Measurements from ENCODE around the gene EPHA7. TPM values are rescaled to one million over a fixed set of nuclear protein-coding genes. Genes with fewer than 3 reads are reported as not detected.

EPHA7 gene
- total RNA-seq, 1 donor from 2014 or later = 424 TPM

- no peak for TF ChIP-seq CTCF (IDR thresholded peaks at IDR 0.05)
- DNase-seq (ENCODE audit: extremely low spot score, unreplicated experiment) = no peak
- H3K4me1 Mint-ChIP-seq (ENCODE audit: unreplicated experiment) = peaks cover 15% of the 10 kb centered on the region
- H3K4me3 Mint-ChIP-seq (ENCODE audit: unreplicated experiment) = no peak overlapping the region
- H3K36me3 Mint-ChIP-seq (ENCODE audit: unreplicated experiment) = peaks cover 4% of the 10 kb centered on the region
- no peaks in the 10 kb centered on the region for H3K27me3 Mint-ChIP-seq (ENCODE audit: unreplicated experiment)
- no peak overlapping the region for H3K27ac Mint-ChIP-seq (ENCODE audit: unreplicated experiment)
- peaks cover 17% of the 10 kb centered on the region for H3K9me3 Mint-ChIP-seq (ENCODE audit: unreplicated experiment)
Observed at GRCh38 chr6:93213028-93213427, 206.3 kb downstream of the EPHA7 start.

GRCh38 chr6:93210908-93211307 is 208.5 kb downstream of the EPHA7 start:
- no peak for TF ChIP-seq CTCF (IDR thresholded peaks at IDR 0.05)

DNA sequence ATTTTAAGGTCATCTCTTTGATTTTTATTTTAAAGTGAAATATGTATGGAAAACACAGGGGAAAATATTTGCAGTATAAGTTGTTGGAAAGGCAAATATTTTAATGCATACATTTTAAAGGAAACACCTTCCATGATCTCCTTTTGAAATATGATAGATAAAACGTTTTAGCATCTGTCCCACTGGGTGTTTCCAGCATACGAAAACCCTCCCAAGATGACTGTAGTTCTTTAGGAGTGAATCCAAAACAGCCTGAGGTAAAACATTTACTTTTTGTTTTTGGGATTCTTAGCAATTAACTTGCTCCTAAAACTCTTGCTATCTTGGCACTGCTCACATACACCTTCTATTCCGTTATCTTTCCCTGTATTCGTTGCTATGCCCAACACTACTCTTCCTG is 210.0 kb downstream of the EPHA7 start:
- TF ChIP-seq CTCF (IDR thresholded peaks at IDR 0.05) = no peak
- Mint-ChIP-seq H3K9me3 (ENCODE audit: unreplicated experiment) (peaks cover 18% of the 10 kb centered on the region), H3K4me3 (ENCODE audit: unreplicated experiment) (no peak overlapping the region), H3K27me3 (ENCODE audit: unreplicated experiment) (no peaks in the 10 kb centered on the region), H3K4me1 (ENCODE audit: unreplicated experiment) (peaks cover 12% of the 10 kb centered on the region), H3K27ac (ENCODE audit: unreplicated experiment) (no peak overlapping the region), H3K36me3 (ENCODE audit: unreplicated experiment) (no peaks in the 10 kb centered on the region)
- DNase-seq (ENCODE audit: extremely low spot score, unreplicated experiment) = no peak

More at GRCh38 chr6:93210908-93211307, 208.5 kb downstream of the EPHA7 start:
- H3K27ac Mint-ChIP-seq (ENCODE audit: unreplicated experiment) = no peak overlapping the region
- no peaks in the 10 kb centered on the region for H3K27me3 Mint-ChIP-seq (ENCODE audit: unreplicated experiment)
- H3K36me3 Mint-ChIP-seq (ENCODE audit: unreplicated experiment) = no peaks in the 10 kb centered on the region
- H3K4me1 Mint-ChIP-seq (ENCODE audit: unreplicated experiment) = peaks cover 12% of the 10 kb centered on the region
- no peak for DNase-seq (ENCODE audit: extremely low spot score, unreplicated experiment)
- H3K9me3 Mint-ChIP-seq (ENCODE audit: unreplicated experiment) = peaks cover 16% of the 10 kb centered on the region
- H3K4me3 Mint-ChIP-seq (ENCODE audit: unreplicated experiment) = no peak overlapping the region

- DNase-seq (ENCODE audit: extremely low spot score, unreplicated experiment) = no peak
- TF ChIP-seq CTCF (IDR thresholded peaks at IDR 0.05) = no peak
- no peak overlapping the region for H3K27ac Mint-ChIP-seq (ENCODE audit: unreplicated experiment)
- peaks cover 11% of the 10 kb centered on the region for H3K4me1 Mint-ChIP-seq (ENCODE audit: unreplicated experiment)
- H3K4me3 Mint-ChIP-seq (ENCODE audit: unreplicated experiment) = no peak overlapping the region
- H3K27me3 Mint-ChIP-seq (ENCODE audit: unreplicated experiment) = peaks cover 6% of the 10 kb centered on the region
- no peaks in the 10 kb centered on the region for H3K9me3 Mint-ChIP-seq (ENCODE audit: unreplicated experiment)
- no peaks in the 10 kb centered on the region for H3K36me3 Mint-ChIP-seq (ENCODE audit: unreplicated experiment)
Observed at GRCh38 chr6:93196406-93196970, 222.9 kb downstream of the EPHA7 start.

GRCh38 chr6:93194480-93194879 is 224.9 kb downstream of the EPHA7 start:
- no peaks in the 10 kb centered on the region for H3K36me3 Mint-ChIP-seq (ENCODE audit: unreplicated experiment)
- H3K27ac Mint-ChIP-seq (ENCODE audit: unreplicated experiment) = no peak overlapping the region
- no peak for DNase-seq (ENCODE audit: extremely low spot score, unreplicated experiment)
- TF ChIP-seq CTCF (IDR thresholded peaks at IDR 0.05) = no peak
- H3K4me3 Mint-ChIP-seq (ENCODE audit: unreplicated experiment) = no peak overlapping the region
- peaks cover 11% of the 10 kb centered on the region for H3K4me1 Mint-ChIP-seq (ENCODE audit: unreplicated experiment)
- peaks cover 17% of the 10 kb centered on the region for H3K27me3 Mint-ChIP-seq (ENCODE audit: unreplicated experiment)
- H3K9me3 Mint-ChIP-seq (ENCODE audit: unreplicated experiment) = no peaks in the 10 kb centered on the region
